HepG2 (cell line): ENCODE measurements around the gene PXK. TPM values are rescaled to one million over a fixed set of nuclear protein-coding genes. Genes with fewer than 3 reads are reported as not detected.

ENCODE experiments used
- ATAC-seq: fragments of 200-7000 bp; cut with Tn5 transposase; 3 replicates; pipeline ENCODE4 v1.9.1; 2020; ENCODE audit warnings: mild to moderate bottlenecking, moderate library complexity
- BruUV-seq: library from RNA; stranded (reverse); fragments of 400-500 nt; replicated peaks from 2 replicates; lab custom pipeline; 2021; lab: Mats Ljungman, UMichigan
- CTCF ChIA-PET: fragments of 300-600 bp; formaldehyde crosslinking; extraction: SDS; loops from one replicate; lab custom pipeline; 2021; ENCODE audit warnings: low total read pairs, inconsistent platforms, low intra/inter-chr PET ratio; lab: Yijun Ruan, JAX
- POLR2A ChIA-PET: fragments of 350-600 bp; sonication (Branson Sonifier 250); formaldehyde crosslinking; loops from one replicate; lab custom pipeline; 2020; ENCODE audit warnings: antibody characterized with exemption, inconsistent platforms; lab: Yijun Ruan, JAX
- DNase-seq: peaks from one replicate; pipeline ENCODE4 v3.0.0-alpha.2; 2015; ENCODE audit warnings: low spot score
- FAIRE-seq: peaks from 3 replicates; lab custom pipeline; 2011; peaks lifted over from hg19 to GRCh38; lab: Jason Lieb, UNC
- H2AFZ ChIP-seq: one replicate; pipeline ENCODE4 v1.6.1; 2011; ENCODE audit warnings: low read length, inconsistent platforms
- H3K27ac ChIP-seq: fragments of 300-600 bp; 3 replicates; pipeline ENCODE4 v1.8.0; 2011; ENCODE audit warnings: mixed run types, mild to moderate bottlenecking, mixed read lengths, low read length, inconsistent platforms; ENCODE audit not compliant: insufficient read depth; ENCODE audit errors: extremely low read length
- H3K27me3 ChIP-seq, 2 experiments: fragments of 200-600 bp in 1 of 2; 2 replicates in 1 of 2; 3 replicates in 1 of 2; pipeline versions ENCODE4 v1.6.0 to v1.8.0; 2011; ENCODE audit warnings: low read length in 2 of 2, mild to moderate bottlenecking in 2 of 2, moderate library complexity in 2 of 2, inconsistent platforms in 1 of 2; ENCODE audit not compliant: insufficient read depth in 2 of 2, control insufficient read depth in 1 of 2
- H3K36me3 ChIP-seq, 2 experiments: fragments of 200-600 bp in 1 of 2; replicated peaks in 1 of 2; 2 replicates in 1 of 2; 3 replicates in 1 of 2; pipeline versions ENCODE4 v1.5.1 to v1.8.0; 2011; ENCODE audit warnings: low read length in 2 of 2, inconsistent platforms in 1 of 2; ENCODE audit not compliant: insufficient read depth in 2 of 2, control insufficient read depth in 1 of 2
- H3K4me1 ChIP-seq: 2 replicates; pipeline ENCODE4 v1.5.1; 2012; ENCODE audit warnings: low read length, inconsistent platforms; ENCODE audit not compliant: insufficient read depth
- H3K4me2 ChIP-seq: 2 replicates; pipeline ENCODE4 v1.6.0; 2011; ENCODE audit warnings: low read depth, low read length, inconsistent platforms
- H3K4me3 ChIP-seq, 3 experiments: fragments of 200-600 bp in 1 of 3; sonication (generic), shearing (Covaris generic) in 1 of 3; replicated peaks in 1 of 3; 2 replicates each; pipeline ENCODE4 v1.5.1; 2011 to 2016; ENCODE audit warnings: low read length in 3 of 3, inconsistent platforms in 2 of 3, low read depth in 2 of 3, mild to moderate bottlenecking in 2 of 3, control low read depth in 1 of 3, mixed read lengths in 1 of 3; ENCODE audit not compliant: insufficient read depth in 1 of 3
- H3K79me2 ChIP-seq: one replicate; pipeline ENCODE4 v1.6.1; 2011; ENCODE audit warnings: low read length, inconsistent platforms; ENCODE audit not compliant: insufficient read depth
- H3K9ac ChIP-seq: 2 replicates; pipeline ENCODE4 v1.6.0; 2011; ENCODE audit warnings: mild to moderate bottlenecking, low read depth, low read length, inconsistent platforms; ENCODE audit not compliant: insufficient read depth
- H3K9me3 ChIP-seq: 2 replicates; pipeline ENCODE4 v1.5.1; 2012; ENCODE audit warnings: mild to moderate bottlenecking, low read length
- H4K20me1 ChIP-seq: 2 replicates; pipeline ENCODE4 v1.6.0; 2011; ENCODE audit warnings: inconsistent platforms, mild to moderate bottlenecking, low read length, moderate library complexity; ENCODE audit not compliant: insufficient read depth
- KDM1A ChIP-seq: IDR thresholded peaks from 2 replicates; pipeline ENCODE4 v1.6.1; 2016; ENCODE audit warnings: missing compliant biosample characterization
- TMF1 ChIP-seq: sonication (generic); formaldehyde crosslinking; IDR thresholded peaks from 2 replicates; pipeline ENCODE4 v1.8.1; 2022; ENCODE audit warnings: low read depth, missing genetic modification reagents
- TRIM24 ChIP-seq: sonication (generic); formaldehyde crosslinking; IDR thresholded peaks from 2 replicates; pipeline ENCODE4 v1.8.0; 2022; ENCODE audit warnings: mild to moderate bottlenecking, missing genetic modification reagents
- ZMYM3 ChIP-seq: sonication (generic); formaldehyde crosslinking; IDR thresholded peaks from 2 replicates; pipeline ENCODE4 v1.5.1; 2020; ENCODE audit warnings: mild to moderate bottlenecking, missing genetic modification reagents
- ZNF543 ChIP-seq: sonication (generic); formaldehyde crosslinking; IDR thresholded peaks from 2 replicates; pipeline ENCODE4 v1.4.0; 2020; ENCODE audit warnings: mild to moderate bottlenecking, missing genetic modification reagents
- ZNF646 ChIP-seq: sonication (generic); formaldehyde crosslinking; IDR thresholded peaks from 2 replicates; pipeline ENCODE4 v1.9.0; 2021; ENCODE audit warnings: mild to moderate bottlenecking, missing genetic modification reagents
- ZNF652 ChIP-seq: IDR thresholded peaks from 2 replicates; pipeline ENCODE4 v1.6.1; 2016; ENCODE audit warnings: low read depth, borderline replicate concordance
- ZNF768 ChIP-seq: sonication (generic); formaldehyde crosslinking; IDR thresholded peaks from 2 replicates; pipeline ENCODE4 v1.4.0; 2020; ENCODE audit warnings: missing genetic modification reagents
- WGBS: methylation state at CpG from one replicate; pipeline ENCODE4 v1.1.6; 2017; ENCODE audit warnings: low lambda C conversion rate; 5-methylcytosine and 5-hydroxymethylcytosine counted together
- in situ Hi-C: cut with HindIII; loops from 2 replicates; pipeline ENCODE4 v1.10.0; 2017; ENCODE audit warnings: low pct_unique_long_range_greater_than_20kb; ENCODE audit not compliant: extremely low pct_ligation_motif_present
- intact Hi-C: fragments of 100-400 bp; cut with micrococcal nuclease; formaldehyde crosslinking; loops from one replicate; pipeline ENCODE4 v1.10.0; 2022; ENCODE audit not compliant: unreplicated experiment
- polyA plus RNA-seq, 8 experiments: library from polyadenylated mRNA; depleted of rRNA in 3 of 8; stranded (reverse) in 7 of 8; unstranded in 1 of 8; fragments of >200 nt; fragmentation: Illumina TruSeq in 4 of 8; extraction: Trizol in 4 of 8; gene quantifications; 2 replicates each; pipeline versions ENCODE4 v1.2.1 to v1.2.3, GENCODE V29; 2011 to 2016; ENCODE audit warnings: low read depth in 4 of 8, missing spikeins in 1 of 8, mixed read lengths in 1 of 8; ENCODE audit not compliant: insufficient read depth in 1 of 8
- total RNA-seq, 5 experiments: library from RNA; depleted of rRNA; stranded (reverse); fragments of >200 nt; fragmentation: Illumina TruSeq; extraction: Trizol; gene quantifications; 2 replicates each; pipeline ENCODE4 v1.2.3, GENCODE V29; 2016; ENCODE audit warnings: low read depth in 1 of 5

Gene PXK
- total and polyA plus RNA-seq, 2 of the 13 experiments (the other 11 are each of a cell fraction or from before 2014, with no cell fraction given), result 6.4 to 18.6 TPM

GRCh38 chr3:58331593-58332152, 1.0 kb upstream of the PXK start:
- intact Hi-C loops, result loop anchor here (2.0 to 10.0 kb wide), 2 partner anchors 161 to 203 kb away; partner anchors contain the start of genes ACOX2 and KCTD6
- no peak overlapping the region for H2AFZ ChIP-seq
- H3K4me2 ChIP-seq, result peak overlapping the region; percentile 76

More at GRCh38 chr3:58331593-58332152, 1.0 kb upstream of the PXK start:
- POLR2A ChIA-PET, result no interaction called here
- Histone ChIP-seq H3K9ac (no peak overlapping the region), H3K27ac (no peak overlapping the region), H3K36me3 (no peaks in the 10 kb centered on the region), H3K4me3 (peak overlapping the region in 2 of 3 experiments; percentile 91 to 96; a peak in 2 of 6 replicates), H3K4me1 (peaks cover 47% of the 10 kb centered on the region), H3K9me3 (no peaks in the 10 kb centered on the region), H3K27me3 (no peaks in the 10 kb centered on the region; a peak in 1 of 5 replicates), H4K20me1 (no peaks in the 10 kb centered on the region), H3K79me2 (peaks cover 9% of the 10 kb centered on the region)
- FAIRE-seq, result no peak
- ATAC-seq, result no peak
- TF ChIP-seq TMF1 (CRISPR knock-in tag) (no peak), ZNF646 (no peak), KDM1A (CRISPR knock-in tag) (0 out of 2 replicates have a peak, but pooled peaks have one; percentile 19), ZNF543 (no peak), ZNF652 (CRISPR knock-in tag) (peak; percentile 66), ZMYM3 (CRISPR knock-in tag) (peak; percentile 31; the same call in 1 of the 2 replicates), TRIM24 (CRISPR knock-in tag) (no peak), ZNF768 (CRISPR knock-in tag) (peak; percentile 84; the same call in 1 of the 2 replicates)
- no peak for DNase-seq
- no TSS peak for BruUV-seq
- 54% methylated on average over 4 of the region's 4 CpGs for WGBS
- CTCF ChIA-PET, result no interaction called here
- in situ Hi-C loops, result no loop called here
